HPDE6-E6E7 (cell line): ENCODE measurements around the gene ASS1.

Experiments used
- DNase-seq: peaks from one replicate; pipeline ENCODE4 v3.0.0; 2011; ENCODE audit warnings: missing footprints; ENCODE audit errors: extremely low spot score

ASS1 gene

DNA sequence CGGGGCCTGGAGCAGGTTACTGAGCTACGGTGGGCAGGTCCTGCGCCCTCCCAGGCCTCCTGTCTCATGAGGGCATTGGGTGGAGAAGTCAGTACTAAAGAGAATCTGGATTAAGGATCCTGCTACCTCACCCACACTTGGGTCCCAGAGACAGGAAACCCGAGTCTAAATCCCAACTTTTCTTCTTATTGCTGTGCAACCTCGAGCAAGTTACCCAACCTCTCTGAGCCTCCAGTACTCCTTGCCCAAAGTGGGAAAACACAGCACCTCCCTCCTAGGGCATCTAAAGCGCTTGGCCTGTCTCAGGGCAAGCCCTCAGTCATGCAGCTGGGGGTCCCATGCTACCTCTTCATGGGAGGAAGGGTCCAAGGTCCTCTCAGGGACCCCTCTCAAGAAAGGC, 28.2 kb downstream of the ASS1 start:
- no peak for DNase-seq

DNA sequence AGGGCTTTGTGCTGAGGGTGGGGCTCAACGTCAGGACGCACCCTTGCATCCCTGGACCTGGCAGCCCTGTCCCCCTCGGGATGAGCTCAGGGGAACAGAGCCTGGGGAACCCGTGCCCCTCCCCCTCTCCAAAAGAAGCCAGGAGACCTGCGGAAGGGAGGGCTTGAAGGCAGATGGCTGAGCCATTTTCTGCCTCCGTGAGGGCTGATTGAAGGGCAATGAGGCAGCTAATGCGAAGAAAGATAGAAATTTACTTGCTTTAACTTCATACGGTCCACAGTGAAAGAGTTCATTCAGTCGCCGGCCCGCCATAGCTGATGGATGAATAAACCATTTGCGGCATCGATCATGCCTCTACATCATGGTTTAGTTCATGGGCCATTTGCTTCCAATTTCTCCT, 28.8 kb downstream of the ASS1 start:
- no peak for DNase-seq

DNA sequence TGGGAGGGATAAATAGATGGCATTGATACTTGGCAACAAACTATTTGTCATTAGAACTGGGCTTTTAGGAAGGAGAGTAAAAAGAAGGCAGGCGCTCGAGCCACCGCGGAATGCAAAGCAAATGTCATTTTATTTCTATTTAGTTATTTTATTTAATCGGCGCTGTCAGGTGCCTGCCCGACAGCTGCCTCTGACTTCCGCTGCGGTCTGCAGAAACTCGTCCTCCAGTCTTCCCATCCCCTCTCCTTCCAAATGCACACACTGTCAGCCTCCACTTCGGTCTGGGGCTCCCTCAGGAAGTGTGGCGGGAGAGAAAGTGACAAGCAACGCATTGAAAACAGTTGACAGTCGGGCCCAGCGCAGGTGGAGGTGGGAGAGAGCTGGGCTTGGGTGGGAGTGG, 29.3 kb downstream of the ASS1 start:
- DNase-seq: no peak

DNA sequence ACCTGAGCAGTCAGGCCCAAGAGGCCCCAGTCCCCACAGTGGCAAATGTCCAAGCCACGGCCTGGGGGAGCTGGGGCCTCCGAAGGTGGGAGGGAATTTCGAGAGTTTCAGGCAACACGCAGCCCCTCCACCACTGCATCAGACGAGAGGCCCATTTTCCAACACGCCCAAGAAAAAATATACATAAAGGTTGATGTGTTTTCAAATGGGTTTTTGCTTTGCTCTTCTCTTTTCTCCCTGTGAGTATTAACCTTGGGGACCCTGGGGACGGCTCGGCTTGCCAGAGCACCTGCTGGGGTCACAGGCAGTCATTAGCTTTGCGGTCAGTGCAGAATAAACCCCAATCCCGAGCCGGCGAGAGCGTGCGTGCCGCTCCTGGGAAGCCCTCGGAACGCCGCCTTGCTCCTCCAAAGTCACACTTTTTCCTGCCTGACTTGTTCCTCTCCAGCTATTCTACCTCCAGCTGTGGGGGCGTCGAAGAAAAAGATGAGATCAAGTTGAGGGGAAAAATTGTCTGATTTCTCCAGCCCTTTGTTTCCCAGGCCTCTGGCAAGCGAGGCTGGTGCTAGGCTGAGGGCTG, 31.5 kb downstream of the ASS1 start:
- DNase-seq: no peak

DNA sequence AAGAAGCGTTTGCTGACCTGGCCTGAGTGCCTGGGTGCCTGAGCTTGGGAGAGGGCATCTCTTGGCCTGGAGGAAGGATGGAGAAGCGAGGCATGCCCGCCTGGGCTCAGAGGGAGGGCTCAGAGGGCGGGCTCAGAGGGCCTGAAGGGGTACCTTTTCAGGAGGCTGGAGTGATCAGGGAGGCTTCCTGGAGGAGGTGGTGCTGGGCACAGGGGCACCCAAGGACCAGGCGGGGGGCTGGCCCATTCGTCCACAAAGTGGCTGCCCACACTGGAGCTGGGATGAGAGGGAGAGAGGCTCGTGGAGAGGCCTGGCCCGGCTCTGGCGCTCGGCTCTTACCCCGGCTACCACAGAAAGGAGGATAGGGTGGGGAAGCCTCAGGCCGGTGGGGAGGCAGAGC, 32.8 kb downstream of the ASS1 start:
- no peak for DNase-seq

DNA sequence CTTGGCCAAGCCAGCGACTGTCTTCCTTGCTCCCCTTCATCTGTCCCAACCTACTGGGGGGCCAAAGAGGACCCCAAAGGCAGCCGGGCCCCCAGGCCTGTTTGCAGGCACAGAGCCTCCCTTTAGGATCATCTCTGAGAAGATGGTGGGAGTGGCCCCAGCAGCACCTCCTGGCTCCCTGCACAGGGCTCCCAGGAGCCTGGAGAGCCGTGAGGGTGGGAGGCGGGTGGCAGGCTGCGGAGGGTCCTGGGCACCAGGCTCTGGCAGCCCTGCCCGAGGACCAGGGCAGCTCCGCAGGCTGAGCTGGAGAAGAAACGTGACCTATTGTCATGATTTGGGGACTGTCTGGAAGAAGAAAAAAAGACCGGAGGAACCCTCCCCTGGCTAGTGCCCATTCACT, 33.4 kb downstream of the ASS1 start:
- no peak for DNase-seq

DNA sequence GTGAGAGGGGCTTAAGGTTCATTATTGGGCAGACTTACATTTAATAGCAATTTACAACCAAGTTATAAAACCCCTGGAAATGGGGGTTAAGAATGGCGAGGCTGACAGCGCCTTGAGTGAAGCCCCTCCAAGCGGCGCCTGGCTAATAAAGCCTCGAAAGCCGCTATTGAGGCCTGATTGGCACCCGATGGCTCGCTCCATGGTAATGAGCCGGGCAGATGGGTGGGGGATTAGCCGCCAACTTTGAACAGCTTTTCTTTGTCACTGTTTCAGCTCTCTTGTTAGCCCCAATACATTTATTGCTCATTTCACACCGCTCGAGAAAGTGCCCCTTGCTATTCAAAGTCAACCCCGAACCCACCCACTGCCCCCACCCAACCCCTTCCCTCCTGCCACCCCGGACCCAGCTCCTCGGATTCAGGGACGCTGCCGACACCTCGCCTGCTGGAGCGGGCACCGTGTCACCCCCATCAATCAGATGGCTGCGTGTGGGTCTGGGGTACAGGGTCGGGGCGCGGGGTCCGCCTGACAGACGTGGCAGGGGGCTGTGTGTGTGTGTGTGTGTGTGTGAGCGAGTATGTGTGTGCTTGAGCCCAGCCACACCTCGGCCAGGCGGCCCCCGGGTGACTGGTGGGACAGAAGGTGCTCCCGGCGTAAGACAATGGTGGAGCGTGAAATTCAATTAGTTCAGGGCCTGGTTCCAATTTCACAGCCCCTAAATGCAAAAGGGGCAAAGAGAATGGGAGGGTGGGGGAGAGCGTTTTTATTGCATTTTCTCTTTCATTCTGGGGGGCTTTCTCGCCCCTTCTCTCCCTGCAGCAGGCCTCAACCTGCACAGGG, 34.2 kb downstream of the ASS1 start:
- DNase-seq: no peak

DNA sequence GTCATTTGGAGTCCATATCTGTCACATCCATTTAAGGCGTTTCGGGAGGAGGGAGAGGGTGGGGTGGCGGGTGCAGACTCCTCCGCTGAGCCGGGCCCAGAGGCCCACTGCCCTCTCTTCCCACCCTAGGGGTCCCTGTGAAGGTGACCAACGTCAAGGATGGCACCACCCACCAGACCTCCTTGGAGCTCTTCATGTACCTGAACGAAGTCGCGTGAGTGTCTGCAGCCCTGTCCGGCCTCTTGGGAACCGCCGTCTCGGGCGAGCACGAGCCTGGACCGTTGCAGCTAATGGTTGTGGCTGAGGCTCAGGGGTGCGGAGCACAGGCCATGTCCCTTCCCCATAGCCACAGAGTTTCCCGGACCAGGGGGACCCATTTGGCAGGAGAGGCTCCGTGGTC, 34.8 kb downstream of the ASS1 start:
- DNase-seq: no peak

DNA sequence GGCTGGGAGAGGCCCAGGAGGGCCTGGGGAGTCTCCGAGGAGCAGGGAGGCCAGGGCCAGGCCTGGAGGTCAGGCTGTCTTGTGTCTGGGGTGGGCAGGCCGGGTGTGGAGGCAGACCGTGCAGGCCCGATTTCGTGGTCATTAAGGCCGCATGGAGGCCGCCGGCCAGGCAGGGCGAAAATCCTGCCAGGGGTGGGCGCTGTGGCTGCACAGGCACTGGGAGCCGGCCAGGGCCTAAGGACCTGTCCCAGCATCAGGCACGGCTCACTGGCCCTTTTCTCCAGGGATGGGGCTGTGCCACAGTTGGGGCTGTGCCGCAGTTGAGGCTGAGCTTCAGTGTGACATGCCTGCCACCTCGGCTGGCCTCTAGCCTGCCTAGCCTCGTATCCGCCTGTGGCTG, 35.9 kb downstream of the ASS1 start:
- DNase-seq: no peak

DNA sequence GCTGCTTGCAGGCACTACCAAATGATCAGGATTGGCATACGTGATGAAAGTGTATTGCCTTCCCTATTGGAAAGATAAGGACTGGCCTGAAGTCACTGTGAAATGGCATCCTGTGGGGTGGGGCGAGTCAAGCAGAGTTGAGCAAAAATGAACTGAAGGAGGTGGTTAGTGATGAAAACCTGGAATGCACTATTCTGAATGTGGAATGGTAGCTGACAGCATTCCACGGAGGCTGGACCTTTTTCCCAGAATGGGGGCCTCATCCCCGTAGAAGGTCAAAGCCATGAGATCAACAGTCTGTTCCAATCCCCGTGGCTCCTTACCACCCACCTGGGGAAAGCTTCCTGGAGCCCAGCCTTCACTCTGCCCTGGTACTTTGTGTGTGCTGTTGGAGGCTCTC, 37.7 kb downstream of the ASS1 start:
- no peak for DNase-seq

DNA sequence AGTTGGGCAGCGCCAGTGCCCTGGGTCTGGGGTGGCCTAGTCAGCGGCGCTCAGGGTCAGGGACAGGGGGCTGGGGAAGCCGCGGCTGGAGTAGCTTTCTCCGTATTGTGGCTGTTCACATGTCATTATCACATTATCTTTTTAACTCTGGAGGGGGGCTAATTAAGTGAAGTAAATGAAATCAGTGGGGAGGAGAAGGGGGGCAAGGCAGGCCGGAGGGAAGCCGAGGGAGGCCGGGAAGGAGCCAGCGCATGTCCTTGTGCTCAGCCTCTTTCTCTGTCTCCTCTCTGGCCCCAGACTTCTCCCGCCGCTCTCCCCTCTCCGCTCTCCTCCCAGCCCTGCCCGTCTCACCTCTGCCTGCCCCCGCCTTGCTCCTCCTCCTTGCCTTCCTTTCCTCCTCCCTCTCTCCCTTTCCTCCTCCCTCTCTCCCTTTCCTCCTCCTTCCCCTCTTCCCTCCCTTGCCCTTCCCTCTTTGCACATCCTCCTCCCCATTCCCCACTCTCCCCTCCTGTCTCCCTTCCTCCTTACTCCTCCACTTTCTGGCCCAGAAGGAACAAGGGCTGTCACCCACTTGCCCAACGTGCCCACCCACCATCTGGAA, 38.7 kb downstream of the ASS1 start:
- no peak for DNase-seq

DNA sequence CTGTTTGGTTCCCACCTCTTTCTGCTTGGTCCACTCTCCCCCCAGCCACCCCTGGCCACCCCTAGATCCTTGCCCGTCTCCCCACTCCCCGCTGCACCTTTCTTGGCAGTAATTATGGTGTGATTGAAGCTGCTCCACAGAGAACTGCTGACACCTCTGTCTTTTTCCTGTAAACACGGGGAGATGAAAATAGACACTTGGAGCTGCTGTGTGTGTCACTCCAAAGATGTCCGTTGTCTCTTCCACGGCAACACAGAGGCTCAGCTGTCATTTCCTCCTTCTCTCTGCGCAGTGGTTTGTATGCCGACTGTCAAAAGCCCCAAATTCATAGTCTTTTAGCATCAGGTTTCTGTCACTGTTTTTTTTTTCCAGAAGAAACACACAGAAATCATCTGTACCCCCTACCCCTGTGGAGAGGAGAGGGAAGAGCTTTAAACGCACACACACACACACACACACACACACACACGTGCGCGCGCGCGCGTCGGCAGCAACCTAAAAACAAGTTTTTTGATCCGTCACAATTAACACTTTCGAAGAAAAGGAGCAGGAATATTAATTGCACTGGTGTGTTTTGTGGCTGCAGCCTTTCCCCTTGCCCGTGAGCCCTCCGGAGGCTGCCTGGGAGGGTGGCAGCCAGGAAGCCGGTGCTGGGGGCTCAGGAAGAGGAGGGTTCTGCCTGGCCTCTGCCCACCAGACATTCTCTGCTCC, 39.8 kb downstream of the ASS1 start:
- no peak for DNase-seq

DNA sequence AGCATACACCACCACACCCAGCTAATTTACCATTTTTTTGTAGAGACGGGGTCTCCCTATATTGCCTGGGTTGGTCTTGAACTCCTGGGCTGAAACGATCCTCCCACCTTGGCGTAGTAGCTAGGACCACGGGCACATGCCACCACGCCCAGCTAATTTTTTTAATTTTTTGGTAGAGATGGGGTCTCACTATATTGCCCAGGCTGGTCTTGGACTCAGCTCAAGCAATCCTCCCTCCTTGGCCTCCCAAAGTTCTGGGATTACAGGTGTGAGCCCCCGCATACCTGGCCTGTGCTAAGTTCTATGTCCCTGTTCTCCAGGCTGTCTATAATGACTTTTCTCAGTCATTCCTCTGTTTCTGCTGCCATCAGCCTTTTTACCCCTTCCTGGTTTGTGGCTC, 41.3 kb downstream of the ASS1 start:
- DNase-seq: no peak

DNA sequence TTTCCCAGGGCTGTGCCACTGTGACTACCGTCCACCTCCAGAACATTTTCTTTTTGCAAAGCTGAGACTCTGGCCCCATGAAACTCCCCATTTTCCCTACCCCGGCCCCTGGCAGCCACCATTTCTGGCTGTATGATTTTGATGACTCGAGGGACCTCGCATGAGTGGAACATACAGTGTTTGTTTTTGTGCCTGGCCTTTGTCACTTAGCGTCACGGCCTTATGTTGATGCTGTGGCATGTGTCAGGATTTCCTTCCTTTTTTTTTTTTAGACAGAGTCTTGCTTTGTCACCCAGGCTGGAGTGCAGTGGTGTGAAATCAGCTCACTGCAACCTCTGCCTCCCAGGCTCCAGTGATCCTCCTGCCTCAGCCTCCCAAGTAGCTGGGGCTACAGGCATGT, 42.7 kb downstream of the ASS1 start:
- no peak for DNase-seq

DNA sequence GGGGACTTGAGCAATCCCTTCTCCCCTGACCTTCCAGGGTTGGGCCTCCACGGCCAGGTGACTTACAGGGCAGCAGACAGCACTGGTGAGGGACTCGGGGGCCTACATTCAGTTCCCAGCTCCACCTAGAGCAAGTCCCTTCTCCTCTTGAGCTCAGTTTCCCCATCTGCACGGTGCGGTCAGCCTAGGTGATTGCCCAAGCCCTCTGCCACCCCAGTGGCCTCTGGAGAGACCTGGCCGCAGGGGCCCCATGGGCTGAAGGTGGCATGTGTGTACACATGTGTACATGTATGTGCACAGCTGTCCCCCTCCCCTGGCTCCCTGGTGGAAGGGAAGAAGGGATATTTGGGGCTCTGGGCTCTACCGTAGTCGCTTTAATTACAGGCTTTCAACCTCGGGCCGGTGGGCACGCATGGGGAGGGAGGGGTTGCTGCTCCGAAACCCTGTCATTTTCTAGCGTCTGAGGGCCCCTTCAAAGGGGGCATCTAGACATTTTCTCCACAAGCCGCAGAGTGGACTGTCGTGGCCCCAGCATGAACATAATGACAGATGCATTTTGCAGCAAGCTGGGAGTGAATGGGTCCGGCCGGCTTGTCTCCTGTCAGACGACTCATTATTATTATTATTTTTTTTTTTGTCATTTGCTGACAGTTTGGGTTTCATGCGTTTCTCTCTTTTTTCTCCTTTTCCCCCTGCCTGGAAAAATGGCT, 44.0 kb downstream of the ASS1 start:
- no peak for DNase-seq

DNA sequence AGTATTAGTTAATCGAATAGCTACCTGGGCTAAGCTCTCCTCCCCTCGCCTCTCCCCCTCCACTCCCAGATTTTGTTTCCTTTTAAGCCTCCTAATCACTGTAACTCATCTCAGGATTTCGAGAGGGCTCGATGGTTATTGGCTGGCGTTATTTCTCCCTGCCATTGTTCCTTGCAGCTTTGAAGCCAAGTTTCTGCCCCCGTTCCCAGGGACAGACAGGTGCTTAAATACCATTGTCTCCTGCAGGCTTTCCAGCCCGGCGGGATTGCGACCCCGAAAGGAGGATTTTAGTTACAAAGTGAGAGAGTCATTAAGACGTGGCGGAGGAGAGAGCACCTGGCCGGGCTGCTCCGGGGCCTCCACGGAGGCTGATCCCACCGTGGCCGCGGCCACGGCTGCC, 46.2 kb downstream of the ASS1 start:
- DNase-seq: no peak

DNA sequence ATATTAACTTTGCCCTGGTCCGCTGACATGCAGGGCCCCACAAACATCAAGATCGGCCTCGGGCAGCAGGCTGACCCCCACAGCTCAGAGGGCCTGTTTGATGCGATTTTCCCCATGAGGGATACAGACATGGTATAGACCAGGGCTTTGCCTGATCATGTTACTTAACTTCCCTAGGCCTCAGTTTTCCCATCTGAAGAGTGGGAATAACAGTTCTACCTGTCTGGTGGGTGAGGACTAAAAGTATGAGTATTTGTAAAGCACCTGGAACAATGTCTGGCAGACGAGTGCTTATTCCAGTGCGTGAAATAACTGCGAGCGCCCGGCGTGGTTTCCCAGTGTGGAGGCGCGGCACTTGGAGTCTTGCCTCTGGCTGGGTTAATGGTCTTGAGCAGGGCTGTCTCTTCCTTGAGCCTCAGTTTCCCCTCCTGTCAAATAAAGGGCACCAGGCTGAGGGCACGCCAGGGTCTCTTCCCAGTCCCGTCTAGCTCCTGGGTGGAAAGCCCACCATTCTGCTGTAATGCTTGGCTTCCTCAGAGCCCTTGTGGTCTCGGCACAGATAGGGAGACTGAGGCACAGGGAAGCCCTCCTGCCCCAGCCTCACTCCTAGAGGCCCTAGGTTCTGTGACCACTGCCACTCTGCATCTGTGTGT, 47.2 kb downstream of the ASS1 start:
- no peak for DNase-seq

DNA sequence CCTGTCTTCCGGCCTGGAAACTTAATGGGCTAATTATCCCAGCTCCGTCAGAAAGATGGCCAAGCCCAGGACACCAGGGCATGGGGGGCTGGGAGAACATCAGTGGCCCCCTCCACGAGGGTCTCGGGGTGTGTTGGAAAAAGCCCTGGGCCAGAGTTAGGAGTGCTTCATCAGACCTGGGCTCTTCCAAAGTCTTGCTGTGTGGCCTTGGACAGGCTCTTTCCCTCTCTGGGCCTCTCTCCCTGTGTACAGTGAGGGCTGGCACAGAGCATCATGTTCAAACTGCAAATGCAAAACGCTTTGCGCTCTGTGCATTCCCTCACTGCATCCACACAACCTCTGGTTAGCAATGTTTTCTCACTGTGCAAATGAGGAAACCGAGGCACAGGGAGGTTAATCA, 48.3 kb downstream of the ASS1 start:
- no peak for DNase-seq

DNA sequence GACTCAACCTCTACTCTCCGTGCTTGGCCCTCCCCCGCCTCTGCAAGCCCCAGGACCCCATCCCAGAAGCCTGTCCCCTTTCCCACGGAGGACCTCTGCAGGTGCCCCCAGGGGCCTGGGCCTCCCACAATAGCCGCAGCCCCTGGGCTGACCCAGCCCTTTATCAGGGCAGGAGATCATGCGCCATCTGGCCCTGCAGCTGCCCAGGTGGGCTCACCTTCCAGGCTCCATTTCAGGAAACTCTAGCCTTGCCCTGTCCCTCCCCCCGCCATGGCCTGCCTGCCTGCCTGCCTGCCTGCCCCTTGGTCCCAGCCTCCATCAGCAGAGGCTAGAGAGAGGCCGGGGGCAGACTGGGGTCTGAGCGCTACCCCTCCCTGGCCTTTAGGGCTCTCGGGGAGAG, 48.7 kb downstream of the ASS1 start:
- DNase-seq: no peak

DNA sequence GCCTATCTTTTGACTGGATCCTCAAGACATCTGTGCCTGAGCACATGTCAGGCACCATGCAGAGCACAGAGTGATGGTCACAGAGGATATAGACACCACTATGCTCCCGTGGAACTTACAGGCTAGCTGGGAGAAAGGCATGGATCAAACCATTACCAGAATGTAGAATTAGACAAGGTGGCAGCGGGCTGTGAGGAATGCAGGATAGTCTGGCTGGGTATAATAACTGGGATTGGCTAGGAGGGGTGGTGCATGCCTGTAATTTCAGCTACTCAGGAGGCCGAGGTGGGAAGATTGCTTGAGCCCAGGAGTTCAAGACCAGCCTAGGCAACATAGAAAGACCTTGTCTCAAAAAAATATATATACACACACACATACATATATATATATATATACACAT, 50.3 kb downstream of the ASS1 start:
- DNase-seq: no peak

DNA sequence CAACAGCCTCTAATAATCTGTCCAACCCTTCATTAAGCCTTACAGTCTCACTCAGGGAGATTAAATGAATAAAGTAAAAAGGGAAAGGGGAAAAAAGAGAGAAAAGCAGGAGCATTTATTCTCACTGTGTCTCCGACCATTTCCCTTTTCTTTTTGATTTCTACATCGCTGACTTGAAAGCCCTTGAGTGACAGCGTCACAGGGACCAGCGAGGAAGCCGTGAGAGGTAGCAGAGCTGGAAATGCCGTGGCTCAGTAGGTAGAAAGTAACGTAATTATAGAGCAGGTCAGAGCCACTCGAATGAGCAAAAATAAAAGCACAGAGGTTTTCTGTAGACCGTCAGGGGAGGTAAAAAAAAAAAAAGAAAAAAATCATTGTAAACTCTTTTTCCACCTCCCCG, 52.4 kb downstream of the ASS1 start:
- no peak for DNase-seq
